Measurements from ENCODE around the gene CCDC82.

- TF ChIP-seq EZH2phosphoT487 (IDR thresholded peaks at IDR 0.05; ENCODE audit: insufficient read depth, low read depth) (no peak), EZH2 (IDR thresholded peaks at IDR 0.05; ENCODE audit: insufficient read depth, poor library complexity, severe bottlenecking) (no peak)
Measured at GRCh38 chr11:96317985-96318384, 71.7 kb downstream of the CCDC82 start.
